ENCODE data around the gene ENTPD6. TPM values are rescaled to one million over a fixed set of nuclear protein-coding genes. Genes with fewer than 3 reads are reported as not detected.

ENTPD6 gene
- total and polyA plus RNA-seq, 2 donors (not counting 1 experiment from before 2014, with no cell fraction given) = 64.4 to 79.8 TPM

DNA sequence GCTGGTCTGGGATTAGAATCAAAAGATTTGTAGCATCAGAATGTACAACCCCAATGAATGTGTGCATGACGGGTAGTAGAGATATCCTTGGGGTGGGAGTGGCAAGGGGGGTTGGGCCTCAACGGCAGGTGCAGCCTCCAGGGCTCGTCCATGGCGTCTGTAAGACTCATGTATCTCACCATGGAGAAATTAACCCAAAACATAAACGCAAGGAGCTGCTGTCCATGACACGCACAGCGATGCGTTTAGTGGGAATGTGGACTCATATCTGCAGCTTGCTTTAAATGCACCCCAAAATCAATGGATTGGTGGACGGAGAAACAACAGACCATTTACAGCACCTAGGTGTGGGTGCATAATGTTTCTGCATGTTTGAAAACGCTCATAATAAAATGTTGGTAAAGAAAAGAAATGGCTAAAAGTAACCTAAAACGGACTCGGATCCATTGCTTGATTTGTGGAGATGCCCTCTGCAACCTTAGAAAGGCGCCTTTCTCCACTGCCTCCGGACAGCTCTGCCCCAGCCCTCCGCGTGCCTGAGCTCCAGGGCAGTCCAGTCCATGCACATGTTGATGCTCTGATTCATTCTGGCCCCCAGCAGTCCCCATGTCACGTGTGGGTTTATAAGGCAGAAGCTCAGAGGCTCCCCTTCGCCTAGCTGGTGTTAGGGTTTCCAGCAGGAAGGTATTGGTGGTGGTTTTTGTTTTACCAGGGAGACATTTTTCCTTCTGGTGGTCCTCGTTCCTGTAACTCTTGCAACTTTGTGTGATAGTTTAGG lies 76.9 kb downstream of the ENTPD6 start:
- no peak for DNase-seq
- Histone ChIP-seq H3K9ac (ENCODE audit: low read length) (no peak overlapping the region), H3K79me2 (ENCODE audit: control insufficient read depth, insufficient read depth, low read length) (no peaks in the 10 kb centered on the region), H3K36me3 (replicated peaks in 1 of 2; ENCODE audit: control extremely low read depth in 1 of 2, control insufficient read depth in 1 of 2, extremely low read depth in 1 of 2, insufficient read depth in 2 of 2, low read length in 1 of 2) (peaks cover 0 to 40% of the 10 kb centered on the region in 2 experiments), H3K27ac (ENCODE audit: low read length in 2 of 2) (no peak overlapping the region), H3K27me3 (replicated peaks in 1 of 4; ENCODE audit: control extremely low read depth in 1 of 4, control insufficient read depth in 3 of 4, insufficient read depth in 4 of 4, low read length in 3 of 4) (no peaks in the 10 kb centered on the region), H3K9me3 (ENCODE audit: control extremely low read depth in 1 of 3, control insufficient read depth in 2 of 3, insufficient read depth in 1 of 3, low read length in 2 of 3) (no peaks in the 10 kb centered on the region), H4K20me1 (ENCODE audit: control insufficient read depth, insufficient read depth, low read length, poor library complexity, severe bottlenecking) (no peaks in the 10 kb centered on the region), H3K4me1 (ENCODE audit: control insufficient read depth in 2 of 2, insufficient read depth in 2 of 2, low read length in 2 of 2) (no peaks in the 10 kb centered on the region), H2AFZ (ENCODE audit: insufficient read depth, low read depth, low read length, poor library complexity, severe bottlenecking) (no peak overlapping the region), H3K4me2 (replicated peaks; ENCODE audit: low read depth, low read length, poor library complexity, severe bottlenecking) (no peak overlapping the region), H3K4me3 (ENCODE audit: control extremely low read depth in 1 of 5, extremely low read depth in 1 of 5, insufficient read depth in 1 of 5, low read depth in 2 of 5, low read length in 4 of 5) (no peak overlapping the region)
- intact Hi-C loops (cut with micrococcal nuclease) = no loop called here
- no peaks in the 10 kb centered on the region for H3K9me3 Mint-ChIP-seq (ENCODE audit: insufficient read depth)
- no peak overlapping the region for H3K27ac Mint-ChIP-seq
- H3K27me3 Mint-ChIP-seq = no peaks in the 10 kb centered on the region
- no peak overlapping the region for H3K4me3 Mint-ChIP-seq
- peaks cover 2% of the 10 kb centered on the region for H3K4me1 Mint-ChIP-seq
- ChIA-PET POLR2A (no interaction called here), CTCF (no interaction called here)
- no peak for ATAC-seq (ENCODE audit: low read depth)
- 97% methylated on average over 14 of the region's 19 CpGs for WGBS (ENCODE audit: insufficient coverage)
- TF ChIP-seq EZH2 (IDR thresholded peaks at IDR 0.05; ENCODE audit: borderline replicate concordance, insufficient read depth, low read depth, low read length, poor library complexity, severe bottlenecking) = no peak
- TF ChIP-seq, protein P1, sequence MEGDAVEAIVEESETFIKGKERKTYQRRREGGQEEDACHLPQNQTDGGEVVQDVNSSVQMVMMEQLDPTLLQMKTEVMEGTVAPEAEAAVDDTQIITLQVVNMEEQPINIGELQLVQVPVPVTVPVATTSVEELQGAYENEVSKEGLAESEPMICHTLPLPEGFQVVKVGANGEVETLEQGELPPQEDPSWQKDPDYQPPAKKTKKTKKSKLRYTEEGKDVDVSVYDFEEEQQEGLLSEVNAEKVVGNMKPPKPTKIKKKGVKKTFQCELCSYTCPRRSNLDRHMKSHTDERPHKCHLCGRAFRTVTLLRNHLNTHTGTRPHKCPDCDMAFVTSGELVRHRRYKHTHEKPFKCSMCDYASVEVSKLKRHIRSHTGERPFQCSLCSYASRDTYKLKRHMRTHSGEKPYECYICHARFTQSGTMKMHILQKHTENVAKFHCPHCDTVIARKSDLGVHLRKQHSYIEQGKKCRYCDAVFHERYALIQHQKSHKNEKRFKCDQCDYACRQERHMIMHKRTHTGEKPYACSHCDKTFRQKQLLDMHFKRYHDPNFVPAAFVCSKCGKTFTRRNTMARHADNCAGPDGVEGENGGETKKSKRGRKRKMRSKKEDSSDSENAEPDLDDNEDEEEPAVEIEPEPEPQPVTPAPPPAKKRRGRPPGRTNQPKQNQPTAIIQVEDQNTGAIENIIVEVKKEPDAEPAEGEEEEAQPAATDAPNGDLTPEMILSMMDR (IDR thresholded peaks at IDR 0.05) = no peak

DNA sequence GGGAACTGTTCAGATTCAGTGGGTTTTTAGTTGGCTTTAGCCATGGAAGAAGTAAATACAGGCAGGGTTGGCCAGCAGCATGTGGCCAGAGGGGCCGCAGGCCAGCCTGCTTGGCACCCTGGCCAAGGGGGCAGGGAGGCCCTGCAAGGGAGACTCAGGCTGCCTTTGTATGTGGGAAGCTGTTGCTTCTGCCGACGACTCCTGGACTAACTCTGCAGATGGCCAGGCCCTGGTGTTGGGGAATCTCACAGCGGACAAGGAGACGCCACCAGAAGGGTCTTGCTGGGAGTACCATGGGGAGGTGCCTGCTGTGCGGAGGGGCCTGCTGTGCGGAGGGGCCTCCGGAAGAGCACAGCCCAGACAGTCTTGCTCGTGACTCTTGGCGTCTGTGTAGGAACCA lies 77.5 kb downstream of the ENTPD6 start:
- ChIA-PET POLR2A (no interaction called here), CTCF (no interaction called here)
- DNase-seq (no peak), ATAC-seq (ENCODE audit: low read depth) (no peak)
- Mint-ChIP-seq H3K4me3 (no peak overlapping the region), H3K4me1 (no peaks in the 10 kb centered on the region), H3K27me3 (no peaks in the 10 kb centered on the region), H3K27ac (no peak overlapping the region), H3K9me3 (ENCODE audit: insufficient read depth) (no peaks in the 10 kb centered on the region)
- Histone ChIP-seq H2AFZ (ENCODE audit: insufficient read depth, low read depth, low read length, poor library complexity, severe bottlenecking) (no peak overlapping the region), H4K20me1 (ENCODE audit: control insufficient read depth, insufficient read depth, low read length, poor library complexity, severe bottlenecking) (no peaks in the 10 kb centered on the region), H3K4me2 (replicated peaks; ENCODE audit: low read depth, low read length, poor library complexity, severe bottlenecking) (no peak overlapping the region), H3K4me1 (ENCODE audit: control insufficient read depth in 2 of 2, insufficient read depth in 2 of 2, low read length in 2 of 2) (no peaks in the 10 kb centered on the region), H3K79me2 (ENCODE audit: control insufficient read depth, insufficient read depth, low read length) (no peaks in the 10 kb centered on the region), H3K9ac (ENCODE audit: low read length) (no peak overlapping the region), H3K4me3 (ENCODE audit: control extremely low read depth in 1 of 5, extremely low read depth in 1 of 5, insufficient read depth in 1 of 5, low read depth in 2 of 5, low read length in 4 of 5) (no peak overlapping the region), H3K27me3 (replicated peaks in 1 of 4; ENCODE audit: control extremely low read depth in 1 of 4, control insufficient read depth in 3 of 4, insufficient read depth in 4 of 4, low read length in 3 of 4) (no peaks in the 10 kb centered on the region), H3K9me3 (ENCODE audit: control extremely low read depth in 1 of 3, control insufficient read depth in 2 of 3, insufficient read depth in 1 of 3, low read length in 2 of 3) (no peaks in the 10 kb centered on the region), H3K36me3 (replicated peaks in 1 of 2; ENCODE audit: control extremely low read depth in 1 of 2, control insufficient read depth in 1 of 2, extremely low read depth in 1 of 2, insufficient read depth in 2 of 2, low read length in 1 of 2) (peaks cover 0 to 41% of the 10 kb centered on the region in 2 experiments), H3K27ac (ENCODE audit: low read length in 2 of 2) (no peak overlapping the region)
- intact Hi-C loops (cut with micrococcal nuclease) = no loop called here
- 97% methylated on average over 10 of the region's 10 CpGs for WGBS (ENCODE audit: insufficient coverage)
- TF ChIP-seq EZH2 (IDR thresholded peaks at IDR 0.05; ENCODE audit: borderline replicate concordance, insufficient read depth, low read depth, low read length, poor library complexity, severe bottlenecking) = no peak
- TF ChIP-seq, protein P1 (IDR thresholded peaks at IDR 0.05) = no peak

All from B cell (primary cell).